NCI-H524 treated with DMSO at 0.1 percent for 48 hours (cell line): ENCODE results near the gene TMEM8B.

Experiments used
- DNase-seq: peaks from one replicate; lab custom pipeline; 2025; lab: John Stamatoyannopoulos, UW

Gene TMEM8B

DNA sequence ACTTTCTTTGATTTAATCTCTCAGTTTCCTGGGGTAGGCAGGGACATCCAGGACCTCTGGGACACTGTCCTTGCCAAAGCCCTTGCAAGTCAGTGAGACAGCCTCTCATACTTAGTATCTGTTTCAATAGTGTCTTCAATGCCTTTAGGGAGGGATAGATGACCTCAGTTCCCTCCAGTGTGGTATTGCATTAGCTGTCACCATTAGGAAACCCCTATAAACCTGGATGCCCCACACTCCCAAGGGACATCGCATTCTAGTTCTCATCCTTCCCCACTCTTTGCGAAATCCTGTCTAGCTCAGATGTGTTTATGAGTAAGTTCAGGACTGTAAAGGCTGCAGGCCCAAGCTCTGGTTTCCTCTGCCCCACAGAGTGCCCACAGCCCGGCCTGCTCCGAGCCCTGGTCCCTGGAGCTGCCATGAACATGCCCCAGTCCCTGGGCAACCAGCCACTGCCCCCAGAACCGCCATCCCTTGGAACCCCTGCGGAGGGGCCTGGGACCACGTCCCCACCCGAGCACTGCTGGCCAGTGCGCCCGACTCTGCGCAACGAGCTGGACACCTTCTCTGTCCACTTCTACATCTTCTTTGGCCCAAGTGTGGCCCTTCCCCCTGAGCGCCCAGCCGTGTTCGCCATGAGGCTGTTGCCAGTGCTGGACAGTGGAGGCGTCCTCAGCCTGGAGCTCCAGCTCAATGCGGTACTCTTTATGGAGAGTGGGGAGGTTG, 13.2 kb downstream of the TMEM8B start:
- DNase-seq: no peak

GRCh38 chr9:35842795-35843194, 13.8 kb downstream of the TMEM8B start:
- DNase-seq: no peak

DNA sequence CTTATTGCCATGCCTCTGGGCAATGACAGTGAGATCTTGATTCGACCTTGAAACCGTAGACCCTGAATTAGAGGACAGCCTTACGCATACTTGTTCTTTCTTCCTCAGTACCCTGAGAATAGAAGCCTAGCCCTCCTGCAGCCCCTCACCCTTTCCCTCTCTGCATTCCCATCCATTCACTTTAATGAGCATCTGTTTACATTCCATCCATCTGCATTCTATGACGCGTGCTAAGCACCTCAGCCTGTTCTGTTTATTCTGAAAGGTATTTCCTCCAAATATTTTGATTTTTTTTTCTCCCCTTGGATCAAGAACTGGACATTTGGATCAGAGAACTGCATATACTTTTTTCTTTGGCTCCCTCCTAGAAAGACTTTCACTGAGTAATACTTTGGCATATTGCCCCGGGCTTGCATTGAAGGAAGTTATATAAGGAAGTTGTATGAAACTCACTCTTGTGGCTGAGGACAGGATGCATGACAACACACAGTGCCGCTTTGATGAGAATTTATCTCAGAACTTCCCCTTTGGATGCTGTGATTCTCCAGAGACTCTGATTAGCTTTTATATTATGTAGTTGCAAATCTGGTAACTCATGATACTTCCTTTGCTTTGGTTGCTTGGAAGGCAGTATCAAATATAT, 15.7 kb downstream of the TMEM8B start:
- no peak for DNase-seq

DNA sequence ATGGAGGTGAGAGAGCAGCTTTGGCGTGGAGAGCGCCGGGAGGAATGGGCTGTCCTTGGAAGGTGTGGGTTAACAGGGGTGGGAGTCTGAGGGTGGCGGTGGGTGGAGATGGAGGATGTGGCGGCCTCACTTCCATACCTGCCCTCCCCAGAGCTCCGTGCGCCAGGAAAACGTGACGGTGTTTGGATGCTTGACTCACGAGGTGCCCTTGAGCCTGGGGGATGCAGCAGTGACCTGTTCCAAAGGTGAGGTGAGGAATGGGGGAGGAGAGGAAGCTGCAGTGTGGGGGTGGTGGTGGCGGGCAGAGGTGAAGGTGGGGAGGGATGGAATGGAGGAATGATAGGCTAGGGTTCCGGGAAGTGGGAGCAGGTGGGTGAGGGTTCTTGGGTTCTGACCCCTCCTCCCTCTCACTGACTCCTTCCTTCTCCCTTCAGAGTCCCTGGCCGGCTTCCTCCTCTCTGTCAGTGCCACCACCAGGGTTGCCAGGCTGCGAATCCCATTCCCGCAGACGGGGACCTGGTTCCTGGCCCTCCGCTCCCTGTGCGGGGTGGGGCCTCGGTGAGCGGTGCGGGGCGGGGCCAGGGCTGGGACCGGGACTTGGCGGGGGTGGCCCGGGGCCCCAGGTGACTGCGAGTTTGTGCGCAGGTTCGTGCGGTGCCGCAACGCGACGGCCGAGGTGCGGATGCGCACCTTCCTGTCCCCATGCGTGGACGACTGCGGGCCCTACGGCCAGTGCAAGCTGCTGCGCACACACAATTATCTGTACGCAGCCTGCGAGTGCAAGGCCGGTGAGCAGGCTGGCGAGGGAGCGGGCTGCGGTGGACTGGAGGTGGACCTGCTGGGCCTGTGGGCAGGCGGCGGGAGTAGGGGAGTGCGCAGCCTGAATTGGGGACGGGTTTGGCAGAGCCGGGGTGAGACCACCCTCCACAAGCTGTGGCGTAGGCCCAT, 17.1 kb downstream of the TMEM8B start:
- no peak for DNase-seq

GRCh38 chr9:35847792-35848572, 19.0 kb downstream of the TMEM8B start:
- peak; percentile 55 for DNase-seq

- no peak for DNase-seq
Measured at GRCh38 chr9:35852267-35852815, 23.3 kb downstream of the TMEM8B start.

DNA sequence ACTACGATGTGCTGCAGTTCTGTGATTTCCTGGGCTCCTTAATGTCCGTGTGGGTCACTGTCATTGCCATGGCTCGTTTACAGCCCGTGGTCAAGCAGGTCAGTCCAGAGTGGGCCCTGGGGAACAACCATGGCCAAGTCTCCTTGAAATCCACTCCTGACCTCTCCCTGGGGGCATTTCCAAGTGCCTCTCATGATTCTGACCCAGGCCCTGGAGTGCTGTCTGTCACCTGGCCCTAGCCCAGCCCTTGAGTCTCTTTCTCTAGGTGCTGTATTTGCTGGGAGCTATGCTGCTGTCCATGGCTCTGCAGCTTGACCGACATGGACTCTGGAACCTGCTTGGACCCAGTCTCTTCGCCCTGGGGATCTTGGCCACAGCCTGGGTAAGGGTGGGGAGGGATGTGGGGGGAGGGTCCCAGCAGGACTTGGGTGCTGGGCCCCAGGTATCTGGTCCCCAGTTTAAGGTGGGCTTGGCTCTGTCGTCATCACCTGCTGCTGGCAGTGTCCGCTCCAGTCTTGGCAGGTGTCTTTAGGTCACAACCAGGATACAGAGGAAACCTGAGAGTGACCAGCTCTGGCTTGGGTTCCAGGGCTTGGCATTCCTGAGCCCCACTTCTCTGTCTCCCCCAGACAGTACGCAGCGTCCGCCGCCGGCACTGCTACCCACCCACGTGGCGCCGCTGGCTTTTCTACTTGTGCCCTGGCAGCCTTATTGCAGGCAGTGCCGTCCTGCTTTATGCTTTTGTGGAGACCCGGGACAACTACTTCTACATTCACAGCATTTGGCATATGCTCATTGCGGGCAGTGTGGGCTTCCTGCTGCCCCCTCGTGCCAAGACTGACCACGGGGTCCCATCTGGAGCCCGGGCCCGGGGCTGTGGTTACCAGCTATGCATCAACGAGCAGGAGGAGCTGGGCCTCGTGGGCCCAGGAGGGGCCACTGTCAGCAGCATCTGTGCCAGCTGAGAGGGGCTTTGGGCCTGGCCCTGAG, 24.1 kb downstream of the TMEM8B start:
- no peak for DNase-seq

- no peak for DNase-seq
Measured at GRCh38 chr9:35854091-35854762, 25.2 kb downstream of the TMEM8B start.

DNA sequence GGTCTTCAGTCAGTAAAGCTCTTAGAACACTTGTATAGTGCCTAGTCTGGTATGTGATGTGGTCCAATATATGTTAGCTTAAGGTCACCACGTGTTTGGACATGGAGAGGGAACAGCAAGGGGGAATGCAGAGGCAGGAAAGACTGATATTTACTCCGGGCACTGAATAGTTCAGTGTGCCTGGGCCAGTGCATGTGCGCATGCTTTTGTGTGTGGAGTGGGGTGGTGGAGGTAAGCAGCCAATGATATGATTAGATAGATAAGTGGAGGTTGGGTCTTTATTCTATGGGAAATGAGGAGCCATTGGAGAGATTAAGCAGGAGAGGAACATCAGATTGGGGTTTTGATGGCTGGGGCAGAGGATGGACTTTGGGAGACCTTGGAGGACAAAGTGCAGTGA, 27.2 kb downstream of the TMEM8B start:
- no peak for DNase-seq

DNA sequence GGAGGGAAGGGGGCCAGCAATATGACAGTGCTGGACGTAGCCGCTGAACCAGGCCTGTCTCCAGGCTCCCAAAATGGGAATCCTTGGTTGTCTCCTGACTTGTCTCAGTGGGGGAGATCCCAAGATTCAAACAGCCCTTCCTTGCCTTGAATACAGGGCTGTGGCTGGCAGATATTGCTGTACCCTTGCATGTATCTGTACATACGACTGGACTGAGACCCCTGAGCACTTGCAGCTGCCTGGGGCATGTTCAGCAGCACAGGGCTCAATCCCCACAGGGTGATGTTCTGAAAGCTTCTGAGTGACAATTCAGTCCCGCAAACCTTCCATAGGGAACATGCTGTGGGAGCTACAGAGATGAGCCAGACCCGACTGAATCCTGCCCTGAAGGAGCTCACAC, 27.9 kb downstream of the TMEM8B start:
- no peak for DNase-seq

- DNase-seq: no peak
Measured at GRCh38 chr9:35858458-35858857, 29.4 kb downstream of the TMEM8B start.

DNA sequence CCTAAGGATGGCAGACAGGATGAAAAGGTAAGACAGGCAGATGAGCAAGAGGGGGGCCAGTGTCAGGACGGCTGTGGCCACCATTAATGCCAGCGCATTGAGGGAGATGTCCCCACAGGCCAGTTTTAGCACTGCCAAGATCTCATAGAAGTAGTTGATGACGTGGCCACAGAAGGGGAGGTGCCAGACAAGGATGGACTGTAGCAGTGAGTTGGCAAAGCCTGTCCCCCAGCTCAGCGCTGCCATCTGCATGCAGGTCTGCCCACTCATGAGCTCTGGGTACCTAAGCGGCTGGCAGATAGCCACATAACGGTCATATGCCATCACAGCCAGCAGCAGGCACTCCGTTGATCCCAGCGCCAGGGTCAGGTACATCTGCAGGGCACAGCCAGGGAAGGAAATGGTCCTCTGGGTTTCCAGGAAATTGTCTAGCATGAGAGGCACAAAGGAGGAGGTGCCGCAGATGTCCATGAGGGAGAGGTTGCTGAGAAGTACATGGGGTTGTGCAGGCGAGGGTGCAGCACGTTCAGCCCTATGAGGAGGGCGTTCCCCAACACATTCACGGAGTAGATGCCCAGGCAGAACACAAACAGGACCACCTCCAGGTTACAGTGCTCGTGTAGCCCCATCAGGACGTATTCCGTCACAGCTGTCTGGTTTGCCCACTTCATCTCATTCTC, 30.4 kb downstream of the TMEM8B start:
- DNase-seq: peak; percentile 16

GRCh38 chr9:35859990-35860339, 30.9 kb downstream of the TMEM8B start:
- DNase-seq: no peak

DNA sequence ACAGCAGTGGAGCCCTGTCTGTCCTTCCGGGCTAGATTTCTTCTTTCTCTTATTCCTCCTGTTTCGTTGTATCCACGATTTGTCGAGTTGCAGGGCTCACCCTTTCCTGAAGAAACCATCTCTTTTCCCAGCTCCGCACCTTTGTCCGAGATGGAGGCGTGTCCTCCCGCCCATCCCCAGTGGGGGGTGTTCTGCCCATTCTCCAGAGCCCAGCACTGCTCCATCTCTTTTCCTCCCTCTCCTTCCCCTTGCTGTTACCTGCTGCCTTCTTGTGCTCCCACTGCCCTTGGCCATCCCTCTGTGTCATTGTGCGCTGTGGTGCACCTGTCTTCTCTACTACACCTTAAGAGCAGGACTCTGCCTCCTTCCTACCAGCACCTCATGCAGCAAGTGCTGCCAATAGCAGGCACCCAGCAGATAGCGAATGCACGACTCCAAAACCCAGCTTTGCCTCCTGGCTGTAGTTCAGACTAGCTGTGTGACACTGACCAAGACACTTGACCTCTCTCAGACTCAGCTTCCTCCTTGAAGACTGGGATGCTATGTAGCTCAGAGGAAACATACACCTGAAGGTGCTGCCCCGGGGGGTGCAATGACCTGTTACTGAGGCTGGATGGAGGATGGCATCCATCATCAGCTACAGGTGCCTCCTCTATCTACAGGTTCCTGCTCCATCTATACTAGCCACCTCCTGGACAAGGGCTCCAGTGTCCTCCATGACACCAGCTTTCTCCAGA, 32.3 kb downstream of the TMEM8B start:
- no peak for DNase-seq

DNA sequence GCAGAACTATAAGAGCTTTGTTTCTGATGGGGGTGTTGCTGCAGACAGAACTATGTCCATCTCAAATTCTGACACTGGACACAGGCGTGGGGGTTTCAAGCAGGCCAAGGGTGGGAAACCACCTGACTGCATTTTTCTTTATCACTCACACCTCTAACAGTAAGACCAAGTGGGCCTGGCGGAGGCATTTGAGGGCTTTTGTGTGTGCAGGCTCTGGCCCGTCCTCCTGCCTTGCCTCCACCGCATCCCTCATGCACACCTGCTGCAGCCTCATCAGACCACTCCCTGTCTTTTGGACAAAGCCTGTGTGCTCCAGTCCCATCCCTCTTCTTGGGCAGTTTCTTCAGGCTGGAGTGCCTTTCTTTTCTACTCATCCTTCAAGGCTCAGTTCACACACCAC, 33.3 kb downstream of the TMEM8B start:
- no peak for DNase-seq

- no peak for DNase-seq
Measured at GRCh38 chr9:35863583-35863982, 34.6 kb downstream of the TMEM8B start.

DNA sequence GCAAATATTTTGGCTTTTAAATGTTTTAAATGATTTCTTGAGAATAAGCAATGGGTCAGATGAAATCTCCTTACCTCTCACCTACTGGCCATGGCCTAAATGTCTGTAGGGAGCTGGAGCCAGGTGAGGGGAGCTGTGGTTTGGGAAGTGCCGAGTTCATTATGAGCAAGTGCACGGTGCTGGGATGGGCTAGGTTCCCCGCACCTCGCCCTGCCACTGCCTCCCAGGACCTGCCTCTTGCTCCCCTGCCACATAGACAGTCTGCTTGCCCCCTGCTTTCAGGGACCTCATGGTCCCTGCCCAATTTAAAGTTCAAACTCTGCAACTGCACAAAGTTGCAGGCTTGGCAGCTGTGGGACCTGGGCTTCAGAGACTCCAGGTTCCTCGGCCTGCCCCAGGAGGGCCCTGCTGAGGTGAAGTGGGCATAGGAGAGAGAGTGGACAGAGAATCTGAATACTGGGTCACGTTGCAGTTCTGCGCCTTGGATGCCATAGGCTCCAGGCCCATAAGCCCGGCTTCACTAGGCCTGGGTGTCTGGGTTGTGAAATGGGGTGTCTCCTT, 35.7 kb downstream of the TMEM8B start:
- DNase-seq: no peak

GRCh38 chr9:35867538-35867937, 38.5 kb downstream of the TMEM8B start:
- no peak for DNase-seq
